Astrocyte (in vitro differentiated cells and primary cell): ENCODE data around the gene TEF. TPM values are rescaled to one million over a fixed set of nuclear protein-coding genes. Genes with fewer than 3 reads are reported as not detected.

ENCODE experiments used
- DNase-seq: peaks from one replicate; pipeline ENCODE4 v3.0.0-alpha.2; 2010; ENCODE audit warnings: low read depth
- FAIRE-seq: peaks from 2 replicates; lab custom pipeline; 2011; peaks lifted over from hg19 to GRCh38; lab: Jason Lieb, UNC
- H2AFZ ChIP-seq: 2 replicates; pipeline ENCODE4 v1.6.0; 2012; ENCODE audit warnings: low read depth, low read length, inconsistent platforms
- H3K27ac ChIP-seq: 2 replicates; pipeline ENCODE4 v1.5.1; 2011; ENCODE audit warnings: low read depth, low read length, inconsistent platforms
- H3K27me3 ChIP-seq: 2 replicates; pipeline ENCODE4 v1.6.0; 2011; ENCODE audit warnings: low read length, inconsistent platforms; ENCODE audit not compliant: insufficient read depth
- H3K36me3 ChIP-seq: 2 replicates; pipeline ENCODE4 v1.5.1; 2011; ENCODE audit warnings: low read length, inconsistent platforms; ENCODE audit not compliant: insufficient read depth
- H3K4me1 ChIP-seq: 2 replicates; pipeline ENCODE4 v1.5.1; 2011; ENCODE audit warnings: low read length, inconsistent platforms; ENCODE audit not compliant: insufficient read depth
- H3K4me2 ChIP-seq: 2 replicates; pipeline ENCODE4 v1.6.0; 2012; ENCODE audit warnings: low read length, inconsistent platforms
- H3K4me3 ChIP-seq: 2 replicates; pipeline ENCODE4 v1.5.1; 2011; ENCODE audit warnings: low read depth, mild to moderate bottlenecking, low read length, inconsistent platforms; ENCODE audit not compliant: insufficient read depth
- H3K79me2 ChIP-seq: 2 replicates; pipeline ENCODE4 v1.6.0; 2012; ENCODE audit warnings: mild to moderate bottlenecking, low read length, inconsistent platforms; ENCODE audit not compliant: insufficient read depth
- H3K9ac ChIP-seq: 2 replicates; pipeline ENCODE4 v1.6.0; 2012; ENCODE audit warnings: mild to moderate bottlenecking, low read length, inconsistent platforms
- H3K9me3 ChIP-seq: 2 replicates; pipeline ENCODE4 v1.5.1; 2012; ENCODE audit warnings: low read depth, mild to moderate bottlenecking, low read length, inconsistent platforms; ENCODE audit not compliant: insufficient read depth
- H4K20me1 ChIP-seq: 2 replicates; pipeline ENCODE4 v1.6.0; 2012; ENCODE audit warnings: low read length, inconsistent platforms; ENCODE audit not compliant: insufficient read depth
- H3K27ac Mint-ChIP-seq: one replicate; pipeline ENCODE4 v1.8.0; 2021; ENCODE audit warnings: mild to moderate bottlenecking, mixed read lengths; ENCODE audit not compliant: unreplicated experiment
- H3K27me3 Mint-ChIP-seq: one replicate; pipeline ENCODE4 v1.8.0; 2021; ENCODE audit warnings: low read depth, mixed read lengths; ENCODE audit not compliant: unreplicated experiment
- H3K36me3 Mint-ChIP-seq: one replicate; pipeline ENCODE4 v1.8.0; 2021; ENCODE audit warnings: low read depth, mixed read lengths; ENCODE audit not compliant: unreplicated experiment
- H3K4me1 Mint-ChIP-seq: one replicate; pipeline ENCODE4 v1.8.0; 2021; ENCODE audit warnings: low read depth, mixed read lengths; ENCODE audit not compliant: unreplicated experiment
- H3K4me3 Mint-ChIP-seq: one replicate; pipeline ENCODE4 v1.8.0; 2021; ENCODE audit warnings: mild to moderate bottlenecking, moderate library complexity, mixed read lengths; ENCODE audit not compliant: unreplicated experiment
- H3K9me3 Mint-ChIP-seq: one replicate; pipeline ENCODE4 v1.8.0; 2021; ENCODE audit warnings: mild to moderate bottlenecking, mixed read lengths; ENCODE audit not compliant: unreplicated experiment
- CTCF ChIP-seq: IDR thresholded peaks from 2 replicates; pipeline ENCODE4 v1.5.1; 2011; ENCODE audit warnings: low read depth, mild to moderate bottlenecking, inconsistent platforms, low read length, moderate library complexity; ENCODE audit not compliant: insufficient read depth
- EZH2 ChIP-seq: IDR thresholded peaks from 2 replicates; pipeline ENCODE4 v1.6.1; 2012; ENCODE audit warnings: mild to moderate bottlenecking, low read length, inconsistent platforms; ENCODE audit not compliant: insufficient read depth
- total RNA-seq: library from RNA; stranded (reverse); gene quantifications from 2 replicates; pipeline ENCODE4 v1.2.1, GENCODE V29; 2021

The TEF gene
- total RNA-seq, 1 donor from 2014 or later, result 6.3 TPM

DNA sequence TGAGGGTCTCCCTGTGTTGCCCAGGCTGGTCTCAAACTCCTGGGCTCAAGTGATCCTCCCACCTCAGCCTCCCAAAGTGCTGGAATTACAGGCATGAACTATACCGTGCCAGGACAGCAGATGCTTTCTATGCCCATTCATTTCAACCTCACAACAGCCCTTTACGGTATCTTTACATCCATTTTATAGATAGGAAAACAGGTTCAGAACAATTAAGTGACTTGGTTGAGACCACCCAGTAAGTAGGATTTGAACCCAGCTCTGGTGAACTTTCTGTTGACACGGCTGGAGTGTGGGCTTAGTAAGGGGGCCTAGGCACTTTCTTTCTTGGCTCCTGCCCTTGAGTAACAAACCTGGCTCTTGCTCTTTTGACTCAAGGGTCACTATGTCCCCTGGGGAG lies 25.7 kb downstream of the TEF start:
- TF ChIP-seq CTCF (no peak), EZH2 (no peak)
- H3K27me3 Mint-ChIP-seq, result peaks cover 2% of the 10 kb centered on the region
- H3K9ac ChIP-seq, result no peak overlapping the region
- no peak overlapping the region for H3K4me2 ChIP-seq
- no peaks in the 10 kb centered on the region for H3K36me3 ChIP-seq
- H3K4me1 Mint-ChIP-seq, result no peaks in the 10 kb centered on the region
- no peaks in the 10 kb centered on the region for H3K9me3 ChIP-seq
- peaks cover under 1% of the 10 kb centered on the region for H3K4me1 ChIP-seq
- H3K79me2 ChIP-seq, result no peaks in the 10 kb centered on the region
- H3K9me3 Mint-ChIP-seq, result no peaks in the 10 kb centered on the region
- no peak overlapping the region for H3K27ac Mint-ChIP-seq
- no peak overlapping the region for H3K4me3 ChIP-seq
- no peaks in the 10 kb centered on the region for H3K27me3 ChIP-seq
- no peaks in the 10 kb centered on the region for H3K36me3 Mint-ChIP-seq
- no peak for FAIRE-seq
- no peaks in the 10 kb centered on the region for H4K20me1 ChIP-seq
- H3K27ac ChIP-seq, result no peak overlapping the region
- H2AFZ ChIP-seq, result no peak overlapping the region
- DNase-seq, result no peak
- H3K4me3 Mint-ChIP-seq, result no peak overlapping the region

DNA sequence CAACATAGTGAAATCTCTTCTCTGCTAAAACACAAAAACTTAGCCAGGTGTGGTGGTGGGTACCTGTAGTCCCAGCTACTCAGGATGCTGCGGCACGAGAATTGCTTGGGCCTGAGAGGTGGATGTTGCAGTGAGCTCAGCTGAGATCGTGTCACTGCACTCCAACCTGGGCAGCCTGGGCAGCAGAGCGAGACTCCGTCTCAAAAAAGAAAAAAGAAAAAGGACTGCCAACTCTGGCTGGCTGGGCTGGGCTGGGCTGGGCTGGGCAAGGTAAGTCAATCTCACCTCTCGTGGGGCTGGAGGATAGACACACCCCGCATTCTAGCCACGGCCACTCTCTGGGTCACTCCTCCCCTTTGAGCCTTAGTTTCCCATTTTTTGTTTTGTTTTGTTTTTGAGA lies 26.9 kb downstream of the TEF start:
- Histone ChIP-seq H3K4me2 (no peak overlapping the region), H3K36me3 (no peaks in the 10 kb centered on the region), H3K27ac (no peak overlapping the region), H3K79me2 (no peaks in the 10 kb centered on the region), H3K4me3 (no peak overlapping the region), H3K9me3 (no peaks in the 10 kb centered on the region), H2AFZ (no peak overlapping the region), H3K9ac (no peak overlapping the region), H3K4me1 (peaks cover 3% of the 10 kb centered on the region), H3K27me3 (no peaks in the 10 kb centered on the region), H4K20me1 (no peaks in the 10 kb centered on the region)
- H3K9me3 Mint-ChIP-seq, result no peaks in the 10 kb centered on the region
- DNase-seq (no peak), FAIRE-seq (no peak)
- no peak overlapping the region for H3K4me3 Mint-ChIP-seq
- no peak overlapping the region for H3K27ac Mint-ChIP-seq
- no peaks in the 10 kb centered on the region for H3K4me1 Mint-ChIP-seq
- no peaks in the 10 kb centered on the region for H3K36me3 Mint-ChIP-seq
- H3K27me3 Mint-ChIP-seq, result no peaks in the 10 kb centered on the region
- TF ChIP-seq CTCF, result no peak
- TF ChIP-seq EZH2, result no peak

GRCh38 chr22:41410311-41410751 lies 28.6 kb downstream of the TEF start:
- Histone ChIP-seq H3K27me3 (no peaks in the 10 kb centered on the region), H3K4me3 (no peak overlapping the region), H3K9ac (no peak overlapping the region), H3K36me3 (no peaks in the 10 kb centered on the region), H3K79me2 (peaks cover 11% of the 10 kb centered on the region), H3K27ac (no peak overlapping the region), H3K4me2 (no peak overlapping the region), H3K9me3 (no peaks in the 10 kb centered on the region), H4K20me1 (no peaks in the 10 kb centered on the region), H3K4me1 (peaks cover 15% of the 10 kb centered on the region), H2AFZ (no peak overlapping the region)
- TF ChIP-seq EZH2 (no peak), CTCF (no peak)
- no peaks in the 10 kb centered on the region for H3K27me3 Mint-ChIP-seq
- no peaks in the 10 kb centered on the region for H3K9me3 Mint-ChIP-seq
- DNase-seq, result no peak
- FAIRE-seq, result no peak
- H3K4me1 Mint-ChIP-seq, result no peaks in the 10 kb centered on the region
- H3K27ac Mint-ChIP-seq, result no peak overlapping the region
- no peaks in the 10 kb centered on the region for H3K36me3 Mint-ChIP-seq
- no peak overlapping the region for H3K4me3 Mint-ChIP-seq
